NB4 (cell line): ENCODE measurements around the gene SPDL1.

ENCODE experiments used
- DNase-seq: peaks from one replicate; pipeline ENCODE4 v3.0.0; 2010; ENCODE audit warnings: low read depth
- H3K4me3 ChIP-seq: one replicate; pipeline ENCODE4 v1.5.1; 2011; ENCODE audit warnings: mild to moderate bottlenecking, low read depth, low read length, moderate library complexity
- CTCF ChIP-seq: IDR thresholded peaks from one replicate; pipeline ENCODE4 v1.5.1; 2012; ENCODE audit warnings: low read depth, low read length
- MAX ChIP-seq: IDR thresholded peaks from 2 replicates; pipeline ENCODE4 v1.6.1; 2011; ENCODE audit warnings: low read depth, low read length
- MYC ChIP-seq: IDR thresholded peaks from 2 replicates; pipeline ENCODE4 v1.6.1; 2011; ENCODE audit warnings: low read depth, low read length
- POLR2A ChIP-seq: IDR thresholded peaks from 2 replicates; pipeline ENCODE4 v1.6.1; 2011; ENCODE audit warnings: mild to moderate bottlenecking; ENCODE audit not compliant: insufficient read length; ENCODE audit errors: extremely low read depth

The SPDL1 gene

GRCh38 chr5:169651526-169651925, 68.0 kb downstream of the SPDL1 start:
- TF ChIP-seq CTCF = no peak
- TF ChIP-seq POLR2A = no peak
- TF ChIP-seq MYC = no peak
- no peak for TF ChIP-seq MAX
- H3K4me3 ChIP-seq = no peak overlapping the region
- DNase-seq = no peak

- no peak for DNase-seq
- no peak for TF ChIP-seq CTCF
- no peak for TF ChIP-seq MYC
- no peak for TF ChIP-seq POLR2A
- TF ChIP-seq MAX = no peak
- no peak overlapping the region for H3K4me3 ChIP-seq
Observed at GRCh38 chr5:169652057-169652456, 68.5 kb downstream of the SPDL1 start.

GRCh38 chr5:169653091-169653490, 69.5 kb downstream of the SPDL1 start:
- DNase-seq = peak; percentile 21
- TF ChIP-seq POLR2A (no peak), MAX (no peak), CTCF (no peak), MYC (no peak)
- H3K4me3 ChIP-seq = no peak overlapping the region
